HCT116 (cell line): ENCODE data around the gene RAD51AP1. TPM values are rescaled to one million over a fixed set of nuclear protein-coding genes. Genes with fewer than 3 reads are reported as not detected.

Source experiments
- ATAC-seq: fragments of 200-7000 bp; cut with Tn5 transposase; 2 replicates; pipeline ENCODE4 v1.9.1; 2020; ENCODE audit warnings: mild to moderate bottlenecking, moderate library complexity
- BruUV-seq: library from RNA; stranded (reverse); fragments of 400-500 nt; replicated peaks from 2 replicates; lab custom pipeline; 2021; lab: Mats Ljungman, UMichigan
- CTCF ChIA-PET: fragments of 300-600 bp; sonication (Branson Sonifier 250); formaldehyde crosslinking; loops from one replicate; lab custom pipeline; 2021; ENCODE audit warnings: antibody characterized with exemption; lab: Charles Lee
- POLR2A ChIA-PET: fragments of 300-600, 350-600 bp; sonication (Branson Sonifier 250); formaldehyde crosslinking; loops from one replicate; lab custom pipeline; 2021; ENCODE audit warnings: antibody characterized with exemption; lab: Charles Lee
- RAD21 ChIA-PET, 2 experiments: fragments of 300-600 bp; sonication (Branson Sonifier 250); formaldehyde crosslinking; loops; one replicate each; lab custom pipeline; 2023; ENCODE audit warnings: low total read pairs in 2 of 2; ENCODE audit not compliant: uncharacterized antibody in 2 of 2, unreplicated experiment in 2 of 2, low non-redundant PET in 1 of 2; lab: Charles Lee
- DNase-seq: peaks from one replicate; pipeline ENCODE4 v3.0.0-alpha.2; 2010; ENCODE audit warnings: low read depth, low spot score
- H2AFZ ChIP-seq: fragments of 200-600 bp; shearing (Covaris generic), sonication (generic); 2 replicates; pipeline ENCODE4 v1.6.1; 2017; ENCODE audit warnings: low read depth, mixed run types, mixed read lengths, antibody characterized with exemption, low read length; ENCODE audit not compliant: poor library complexity, severe bottlenecking
- H3K27ac ChIP-seq: 2 replicates; pipeline ENCODE4 v1.5.1; 2012; ENCODE audit warnings: low read depth, low read length
- H3K27me3 ChIP-seq: fragments of 200-600 bp; sonication (generic); 2 replicates; pipeline ENCODE4 v1.6.1; 2016; ENCODE audit warnings: mixed run types, low read length, mixed read lengths; ENCODE audit not compliant: insufficient read depth
- H3K36me3 ChIP-seq, 2 experiments: fragments of 200-500 bp in 1 of 2; fragments of 200-600 bp in 1 of 2; sonication (Bioruptor generic) in 1 of 2; sonication (generic) in 1 of 2; 2 replicates each; pipeline versions ENCODE4 v1.5.1 to v1.6.1; 2014 to 2016; ENCODE audit warnings: low read length in 2 of 2, inconsistent platforms in 1 of 2, mixed read lengths in 1 of 2, mixed run types in 1 of 2; ENCODE audit not compliant: insufficient read depth in 2 of 2, control insufficient read depth in 1 of 2
- H3K4me1 ChIP-seq, 2 experiments: fragments of 200-600 bp in 1 of 2; sonication (generic) in 1 of 2; 2 replicates each; pipeline versions ENCODE4 v1.5.1 to v1.6.1; 2012 to 2017; ENCODE audit warnings: low read length in 2 of 2, inconsistent platforms in 1 of 2, mild to moderate bottlenecking in 1 of 2, mixed read lengths in 1 of 2, mixed run types in 1 of 2, moderate library complexity in 1 of 2; ENCODE audit not compliant: insufficient read depth in 2 of 2, control insufficient read depth in 1 of 2
- H3K4me2 ChIP-seq: fragments of 200-600 bp; sonication (generic); 2 replicates; pipeline ENCODE4 v1.6.1; 2017; ENCODE audit warnings: mixed run types, low read length, mixed read lengths
- H3K4me3 ChIP-seq, 2 experiments: fragments of 200-600 bp in 1 of 2; sonication (generic) in 1 of 2; replicated peaks in 1 of 2; 2 replicates each; pipeline ENCODE4 v1.5.1; 2011 to 2016; ENCODE audit warnings: low read length in 2 of 2, control low read depth in 1 of 2, low read depth in 1 of 2, mild to moderate bottlenecking in 1 of 2, mixed read lengths in 1 of 2, mixed run types in 1 of 2
- H3K79me2 ChIP-seq: fragments of 200-600 bp; sonication (generic); 2 replicates; pipeline ENCODE4 v1.6.1; 2017; ENCODE audit warnings: mild to moderate bottlenecking, mixed run types, low read length, moderate library complexity, mixed read lengths; ENCODE audit not compliant: insufficient read depth
- H3K9ac ChIP-seq: fragments of 200-600 bp; sonication (generic); 2 replicates; pipeline ENCODE4 v1.6.1; 2016; ENCODE audit warnings: low read length, mixed read lengths
- H3K9me2 ChIP-seq: fragments of 200-600 bp; sonication (generic), shearing (Covaris generic); 2 replicates; pipeline ENCODE4 v1.6.1; 2017; ENCODE audit warnings: mixed run types, mild to moderate bottlenecking, moderate library complexity; ENCODE audit not compliant: insufficient read depth
- H3K9me3 ChIP-seq, 2 experiments: fragments of 200-500 bp in 1 of 2; fragments of 200-600 bp in 1 of 2; sonication (Bioruptor generic) in 1 of 2; sonication (generic) in 1 of 2; 2 replicates each; pipeline ENCODE4 v1.6.1; 2014 to 2017; ENCODE audit warnings: low read length in 2 of 2, mixed read lengths in 2 of 2, inconsistent platforms in 1 of 2, low read depth in 1 of 2, mild to moderate bottlenecking in 1 of 2, mixed run types in 1 of 2, moderate library complexity in 1 of 2; ENCODE audit not compliant: control insufficient read depth in 1 of 2, insufficient read depth in 1 of 2
- H4K20me1 ChIP-seq: fragments of 200-600 bp; sonication (generic), shearing (Covaris generic); 2 replicates; pipeline ENCODE4 v1.6.1; 2017; ENCODE audit warnings: mixed run types, mild to moderate bottlenecking, moderate library complexity; ENCODE audit not compliant: insufficient read depth
- CBX3 ChIP-seq: IDR thresholded peaks from 2 replicates; pipeline ENCODE4 v1.6.1; 2012; ENCODE audit warnings: low read depth
- CEBPB ChIP-seq: IDR thresholded peaks from 2 replicates; pipeline ENCODE4 v1.6.1; 2012; ENCODE audit warnings: low read depth
- CTCF ChIP-seq, 3 experiments: fragments of 200-600 bp in 1 of 3; sonication (generic) in 1 of 3; IDR thresholded peaks in 2 of 3; conservative IDR thresholded peaks in 1 of 3; 2 replicates each; pipeline ENCODE4 v1.5.1; 2012 to 2017; ENCODE audit warnings: low read depth in 2 of 3, low read length in 2 of 3, antibody characterized with exemption in 1 of 3, borderline replicate concordance in 1 of 3, control low read depth in 1 of 3, mild to moderate bottlenecking in 1 of 3, mixed read lengths in 1 of 3, mixed run types in 1 of 3, moderate library complexity in 1 of 3; ENCODE audit not compliant: insufficient read depth in 1 of 3
- EZH2 ChIP-seq: fragments of 200-600 bp; sonication (generic); IDR thresholded peaks from 2 replicates; pipeline ENCODE4 v1.6.1; 2017; ENCODE audit warnings: antibody characterized with exemption, mixed run types
- EZH2phosphoT487 ChIP-seq: fragments of 200-600 bp; IDR thresholded peaks from 2 replicates; pipeline ENCODE4 v1.6.1; 2018; ENCODE audit warnings: antibody characterized with exemption, borderline replicate concordance
- FOSL1 ChIP-seq: IDR thresholded peaks from 2 replicates; pipeline ENCODE4 v1.6.1; 2012; ENCODE audit warnings: low read depth
- JUND ChIP-seq: IDR thresholded peaks from 2 replicates; pipeline ENCODE4 v1.6.1; 2012
- POLR2A ChIP-seq: IDR thresholded peaks from 2 replicates; pipeline ENCODE4 v1.7.0; 2011; ENCODE audit warnings: borderline replicate concordance; ENCODE audit not compliant: insufficient read depth, insufficient read length; ENCODE audit errors: extremely low read depth
- POLR2AphosphoS5 ChIP-seq: IDR thresholded peaks from 2 replicates; pipeline ENCODE4 v1.6.1; 2011; ENCODE audit warnings: mild to moderate bottlenecking, low read depth, low read length, moderate library complexity
- REST ChIP-seq: IDR thresholded peaks from 2 replicates; pipeline ENCODE4 v1.6.1; 2012; ENCODE audit warnings: low read depth
- SIN3A ChIP-seq: IDR thresholded peaks from 2 replicates; pipeline ENCODE4 v1.6.1; 2012; ENCODE audit warnings: low read depth
- SP1 ChIP-seq: IDR thresholded peaks from 2 replicates; pipeline ENCODE4 v1.6.1; 2012; ENCODE audit warnings: low read depth
- SRF ChIP-seq: IDR thresholded peaks from 2 replicates; pipeline ENCODE4 v1.6.1; 2012; ENCODE audit warnings: low read depth
- TCF7L2 ChIP-seq: IDR thresholded peaks from 2 replicates; pipeline ENCODE4 v1.7.0; 2011; ENCODE audit warnings: borderline replicate concordance, inconsistent platforms; ENCODE audit not compliant: insufficient read depth, insufficient read length; ENCODE audit errors: extremely low read depth
- YY1 ChIP-seq: IDR thresholded peaks from 2 replicates; pipeline ENCODE4 v1.6.1; 2011; ENCODE audit warnings: low read length, low read depth, moderate library complexity, mild to moderate bottlenecking; ENCODE audit not compliant: insufficient replicate concordance; ENCODE audit errors: extremely low read depth
- ZFX ChIP-seq: fragments of 450-650 bp; IDR thresholded peaks from 2 replicates; pipeline ENCODE4 v1.6.1; 2017
- ZNF274 ChIP-seq: fragments of 200-500 bp; sonication (Bioruptor generic); IDR thresholded peaks from 2 replicates; pipeline ENCODE4 v1.6.1; 2014; ENCODE audit warnings: mild to moderate bottlenecking, low read depth, low read length, inconsistent platforms
- intact Hi-C: fragments of 100-400 bp; cut with micrococcal nuclease; formaldehyde crosslinking; loops from 2 replicates; pipeline ENCODE4 v1.10.0; 2022
- total RNA-seq: library from RNA; stranded (reverse); gene quantifications from one replicate; pipeline ENCODE4 v1.2.1, GENCODE V29; 2021; ENCODE audit not compliant: unreplicated experiment

The RAD51AP1 gene
- total RNA-seq, 1 experiment from 2014 or later: 28.2 TPM

GRCh38 chr12:4589941-4590340 is 51.3 kb downstream of the RAD51AP1 start:
- no peak for ATAC-seq
- intact Hi-C loops: no loop called here
- H4K20me1 ChIP-seq: no peaks in the 10 kb centered on the region
- no peaks in the 10 kb centered on the region for H3K36me3 ChIP-seq
- no peaks in the 10 kb centered on the region for H3K79me2 ChIP-seq
- no peaks in the 10 kb centered on the region for H3K9me2 ChIP-seq
- no peak overlapping the region for H3K27ac ChIP-seq
- DNase-seq: no peak
- no peak overlapping the region for H2AFZ ChIP-seq
- BruUV-seq: no TSS peak
- H3K9me3 ChIP-seq: no peaks in the 10 kb centered on the region
- no peaks in the 10 kb centered on the region for H3K27me3 ChIP-seq
- no peak overlapping the region for H3K4me2 ChIP-seq
- ChIA-PET POLR2A (no interaction called here), RAD21 (no interaction called here), CTCF (no interaction called here)
- no peaks in the 10 kb centered on the region for H3K4me1 ChIP-seq
- H3K9ac ChIP-seq: no peak overlapping the region
- no peak overlapping the region for H3K4me3 ChIP-seq
- TF ChIP-seq EZH2phosphoT487: no peak
- TF ChIP-seq CTCF (IDR thresholded peaks at IDR 0.05 in 2 of 3, conservative IDR thresholded peaks at IDR 0.05 in 1 of 3; ENCODE audit: borderline replicate concordance in 1 of 3, insufficient read depth in 1 of 3, low read depth in 2 of 3, low read length in 2 of 3): no peak
- TF ChIP-seq CBX3: no peak
- TF ChIP-seq POLR2AphosphoS5: no peak
- no peak for TF ChIP-seq JUND
- TF ChIP-seq ZFX: no peak
- no peak for TF ChIP-seq SP1
- no peak for TF ChIP-seq YY1
- TF ChIP-seq SIN3A: no peak
- no peak for TF ChIP-seq TCF7L2
- TF ChIP-seq EZH2: no peak
- no peak for TF ChIP-seq SRF
- no peak for TF ChIP-seq FOSL1
- TF ChIP-seq ZNF274: no peak
- TF ChIP-seq REST: no peak
- no peak for TF ChIP-seq POLR2A
- no peak for TF ChIP-seq CEBPB
